ENCODE data around the gene EHBP1. TPM values are rescaled to one million over a fixed set of nuclear protein-coding genes. Genes with fewer than 3 reads are reported as not detected.

The EHBP1 gene
- polyA plus RNA-seq, 3 donors = 4.2 to 6.1 (median 6.0) TPM

DNA sequence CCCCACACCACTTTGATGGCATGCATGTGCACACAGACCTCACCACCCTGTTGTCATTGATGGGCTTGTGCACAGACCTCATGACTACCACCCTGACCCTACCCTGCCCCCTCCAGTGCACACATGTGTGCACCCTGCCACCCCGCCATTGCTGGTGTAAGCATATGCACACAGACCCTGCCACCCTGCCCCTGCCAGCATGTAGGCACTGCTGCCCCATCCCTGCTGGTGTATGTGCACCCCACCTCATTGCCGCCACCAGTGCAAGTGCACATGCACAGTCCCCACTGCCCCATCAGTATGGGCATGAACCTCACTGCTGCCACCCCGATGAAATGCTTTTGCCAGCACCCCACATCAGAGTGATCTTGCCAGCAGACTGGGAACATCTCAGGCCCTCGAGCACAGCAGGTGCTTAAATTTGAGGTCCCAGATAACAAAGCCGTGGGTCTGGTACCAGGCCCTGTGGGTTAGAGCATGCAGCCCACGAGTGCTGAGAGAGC, 169.4 kb downstream of the EHBP1 start:
- no peak overlapping the region for H3K27ac ChIP-seq (ENCODE audit: low read depth in 1 of 2, low read length in 2 of 2)
- H3K9me3 Mint-ChIP-seq = peaks cover 15 to 31% (median 23%) of the 10 kb centered on the region in 7 donors

DNA sequence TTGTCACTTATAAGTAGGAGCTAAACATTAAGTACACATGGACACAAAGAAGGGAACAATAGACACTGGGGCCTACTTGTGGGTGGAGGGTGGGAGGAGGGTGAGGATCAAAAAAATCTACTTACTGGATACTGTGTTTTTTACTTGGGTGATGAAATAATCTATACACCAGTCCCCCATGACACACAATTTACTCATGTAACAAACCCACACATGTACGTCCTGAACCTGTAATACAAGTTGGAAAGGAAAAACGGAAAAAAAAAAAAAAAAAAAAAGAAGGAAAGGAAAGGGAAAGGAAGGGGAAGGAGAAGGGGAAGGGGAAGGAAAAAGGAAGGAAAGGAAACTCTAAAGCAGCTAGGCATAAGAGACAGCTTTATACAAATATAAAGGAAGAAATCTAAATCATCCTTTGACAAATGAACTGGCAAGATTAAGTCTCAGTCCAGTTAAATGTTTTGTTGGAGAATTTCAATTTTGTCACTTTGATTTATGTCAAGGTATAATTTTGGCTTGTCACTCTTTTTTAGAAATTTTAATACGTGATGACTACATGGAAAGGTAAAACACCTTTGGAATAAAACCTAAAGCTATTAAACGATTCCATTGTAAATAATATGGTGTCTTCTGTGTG, 175.8 kb downstream of the EHBP1 start:
- Histone ChIP-seq H3K4me2 (replicated peaks; ENCODE audit: extremely low read depth, low read length, poor library complexity, severe bottlenecking) (no peak overlapping the region), H3K79me2 (ENCODE audit: insufficient read depth, low read length) (no peaks in the 10 kb centered on the region), H3K27me3 (ENCODE audit: control insufficient read depth in 2 of 2, insufficient read depth in 2 of 2, low read length in 2 of 2) (no peaks in the 10 kb centered on the region), H3K27ac (ENCODE audit: low read depth in 1 of 2, low read length in 2 of 2) (no peak overlapping the region), H3K4me1 (ENCODE audit: control insufficient read depth in 1 of 2, insufficient read depth in 2 of 2, low read length in 2 of 2) (no peaks in the 10 kb centered on the region), H2AFZ (ENCODE audit: insufficient read depth, low read depth, low read length, poor library complexity, severe bottlenecking) (no peak overlapping the region), H3K36me3 (replicated peaks in 1 of 2; ENCODE audit: control insufficient read depth in 1 of 2, insufficient read depth in 2 of 2, low read length in 2 of 2) (peaks cover 0 to 11% of the 10 kb centered on the region in 2 donors), H3K9ac (ENCODE audit: insufficient read depth, low read length, poor library complexity, severe bottlenecking) (no peak overlapping the region), H3K4me3 (replicated peaks in 1 of 3; ENCODE audit: low read depth in 2 of 3, low read length in 3 of 3) (no peak overlapping the region), H4K20me1 (ENCODE audit: insufficient read depth, low read length) (no peaks in the 10 kb centered on the region), H3K9me3 (replicated peaks in 1 of 2; ENCODE audit: control insufficient read depth in 1 of 2, insufficient read depth in 1 of 2, low read length in 2 of 2) (no peaks in the 10 kb centered on the region)
- Mint-ChIP-seq H3K4me1 (no peaks in the 10 kb centered on the region), H3K4me3 (no peak overlapping the region), H3K9me3 (peaks cover 2 to 11% (median 5%) of the 10 kb centered on the region in 7 donors), H3K27ac (no peak overlapping the region), H3K36me3 (peaks cover 19 to 25% of the 10 kb centered on the region in 2 donors), H3K27me3 (ENCODE audit: low read depth in 3 of 3) (peaks cover 0 to 1% (median 0%) of the 10 kb centered on the region in 3 donors)
- intact Hi-C loops (cut with micrococcal nuclease) = no loop called here
- TF ChIP-seq, protein P1, sequence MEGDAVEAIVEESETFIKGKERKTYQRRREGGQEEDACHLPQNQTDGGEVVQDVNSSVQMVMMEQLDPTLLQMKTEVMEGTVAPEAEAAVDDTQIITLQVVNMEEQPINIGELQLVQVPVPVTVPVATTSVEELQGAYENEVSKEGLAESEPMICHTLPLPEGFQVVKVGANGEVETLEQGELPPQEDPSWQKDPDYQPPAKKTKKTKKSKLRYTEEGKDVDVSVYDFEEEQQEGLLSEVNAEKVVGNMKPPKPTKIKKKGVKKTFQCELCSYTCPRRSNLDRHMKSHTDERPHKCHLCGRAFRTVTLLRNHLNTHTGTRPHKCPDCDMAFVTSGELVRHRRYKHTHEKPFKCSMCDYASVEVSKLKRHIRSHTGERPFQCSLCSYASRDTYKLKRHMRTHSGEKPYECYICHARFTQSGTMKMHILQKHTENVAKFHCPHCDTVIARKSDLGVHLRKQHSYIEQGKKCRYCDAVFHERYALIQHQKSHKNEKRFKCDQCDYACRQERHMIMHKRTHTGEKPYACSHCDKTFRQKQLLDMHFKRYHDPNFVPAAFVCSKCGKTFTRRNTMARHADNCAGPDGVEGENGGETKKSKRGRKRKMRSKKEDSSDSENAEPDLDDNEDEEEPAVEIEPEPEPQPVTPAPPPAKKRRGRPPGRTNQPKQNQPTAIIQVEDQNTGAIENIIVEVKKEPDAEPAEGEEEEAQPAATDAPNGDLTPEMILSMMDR (IDR thresholded peaks at IDR 0.05) = no peak
- WGBS (ENCODE audit: insufficient coverage) = no CpG with 5 or more reads among the region's 4 CpGs
- no peak for DNase-seq

More for the DNA sequence above, 169.4 kb downstream of the EHBP1 start:
- H3K4me3 Mint-ChIP-seq = no peak overlapping the region
- no peak overlapping the region for H3K27ac Mint-ChIP-seq
- no peak overlapping the region for H2AFZ ChIP-seq (ENCODE audit: insufficient read depth, low read depth, low read length, poor library complexity, severe bottlenecking)
- H4K20me1 ChIP-seq (ENCODE audit: insufficient read depth, low read length) = no peaks in the 10 kb centered on the region
- DNase-seq = no peak
- 98% methylated on average over 5 of the region's 6 CpGs for WGBS (ENCODE audit: insufficient coverage)
- peaks cover 0 to 1% (median 0%) of the 10 kb centered on the region in 3 donors for H3K27me3 Mint-ChIP-seq (ENCODE audit: low read depth in 3 of 3)
- peaks cover 7 to 19% of the 10 kb centered on the region in 2 donors for H3K9me3 ChIP-seq (replicated peaks in 1 of 2; ENCODE audit: control insufficient read depth in 1 of 2, insufficient read depth in 1 of 2, low read length in 2 of 2)
- no peaks in the 10 kb centered on the region for H3K4me1 ChIP-seq (ENCODE audit: control insufficient read depth in 1 of 2, insufficient read depth in 2 of 2, low read length in 2 of 2)
- no peaks in the 10 kb centered on the region for H3K4me1 Mint-ChIP-seq
- no peak overlapping the region for H3K4me2 ChIP-seq (replicated peaks; ENCODE audit: extremely low read depth, low read length, poor library complexity, severe bottlenecking)
- intact Hi-C loops (cut with micrococcal nuclease) = no loop called here
- H3K79me2 ChIP-seq (ENCODE audit: insufficient read depth, low read length) = no peaks in the 10 kb centered on the region
- H3K9ac ChIP-seq (ENCODE audit: insufficient read depth, low read length, poor library complexity, severe bottlenecking) = no peak overlapping the region
- H3K27me3 ChIP-seq (ENCODE audit: control insufficient read depth in 2 of 2, insufficient read depth in 2 of 2, low read length in 2 of 2) = no peaks in the 10 kb centered on the region
- no peak overlapping the region for H3K4me3 ChIP-seq (replicated peaks in 1 of 3; ENCODE audit: low read depth in 2 of 3, low read length in 3 of 3)
- H3K36me3 Mint-ChIP-seq = peaks cover 43 to 46% of the 10 kb centered on the region in 2 donors
- peaks cover 6 to 40% of the 10 kb centered on the region in 2 donors for H3K36me3 ChIP-seq (replicated peaks in 1 of 2; ENCODE audit: control insufficient read depth in 1 of 2, insufficient read depth in 2 of 2, low read length in 2 of 2)
- TF ChIP-seq, protein P1 (IDR thresholded peaks at IDR 0.05) = no peak

All from CD14-positive monocyte (primary cell).